Naive thymus-derived CD8-positive, alpha-beta T cell (primary cell): ENCODE data around the gene PCGF1. TPM values are rescaled to one million over a fixed set of nuclear protein-coding genes. Genes with fewer than 3 reads are reported as not detected.

Source experiments
- ATAC-seq, 2 donors: fragments of 150-1000 bp; cut with Tn5 transposase in 1 of 2; sonication (Bioruptor Pico), chemical (Tn5 transposase) in 1 of 2; 1 replicate in 1 of 2; 2 replicates in 1 of 2; pipeline ENCODE4 v1.10.0; 2021; ENCODE audit warnings: mild to moderate bottlenecking in 2 of 2, moderate library complexity in 2 of 2
- POLR2A ChIA-PET: fragments of 350-600 bp; sonication (Branson Sonifier 250); formaldehyde crosslinking; loops from one replicate; lab custom pipeline; 2021; ENCODE audit warnings: antibody characterized with exemption; lab: Charles Lee
- DNase-seq, 10 donors: peaks; one replicate each; pipeline versions ENCODE4 v3.0.0 to v3.0.0-alpha.2; 2020 to 2022
- H3K27ac Mint-ChIP-seq, 10 donors: one replicate each; pipeline ENCODE4 v1.8.0; 2020 to 2022; ENCODE audit warnings: mild to moderate bottlenecking in 10 of 10, mixed read lengths in 10 of 10, moderate library complexity in 4 of 10, inconsistent platforms in 1 of 10
- H3K27me3 Mint-ChIP-seq, 5 donors: one replicate each; pipeline ENCODE4 v1.8.0; 2021 to 2022; ENCODE audit warnings: mixed read lengths in 5 of 5
- H3K36me3 Mint-ChIP-seq, 3 donors: one replicate each; pipeline ENCODE4 v1.8.0; 2020 to 2022; ENCODE audit warnings: mixed read lengths in 3 of 3, mild to moderate bottlenecking in 2 of 3, inconsistent platforms in 1 of 3
- H3K4me1 Mint-ChIP-seq, 4 donors: one replicate each; pipeline ENCODE4 v1.8.0; 2021 to 2022; ENCODE audit warnings: mixed read lengths in 4 of 4
- H3K4me3 Mint-ChIP-seq, 10 donors: one replicate each; pipeline ENCODE4 v1.8.0; 2020 to 2022; ENCODE audit warnings: mild to moderate bottlenecking in 10 of 10, mixed read lengths in 10 of 10, moderate library complexity in 6 of 10, inconsistent platforms in 1 of 10
- H3K9me3 Mint-ChIP-seq, 9 donors: one replicate each; pipeline ENCODE4 v1.8.0; 2020 to 2022; ENCODE audit warnings: mixed read lengths in 9 of 9, mild to moderate bottlenecking in 3 of 9, inconsistent platforms in 1 of 9, moderate library complexity in 1 of 9
- polyA plus RNA-seq, 3 donors: library from polyadenylated mRNA; unstranded; fragments of 300-500 nt; fragmentation: Illumina TruSeq; gene quantifications; one replicate each; pipeline ENCODE4 v1.2.3, GENCODE V29; 2021
- total RNA-seq, 8 experiments: library from RNA in 2 of 8; stranded (reverse) in 2 of 8; gene quantifications; one replicate each; pipeline ENCODE4 v1.2.3 and lab custom pipeline; 2021 to 2026

Gene PCGF1
- total and polyA plus RNA-seq, 5 experiments from 2014 or later: 6.7 to 34.6 (median 11.8) TPM

GRCh38 chr2:74502147-74502719 lies 5.3 kb downstream of the PCGF1 start:
- Mint-ChIP-seq H3K9me3 (peaks cover 0 to 8% (median 0%) of the 10 kb centered on the region in 9 donors), H3K27me3 (peaks cover 20 to 94% (median 52%) of the 10 kb centered on the region in 5 donors), H3K36me3 (peaks cover 15 to 32% (median 28%) of the 10 kb centered on the region in 3 donors), H3K4me1 (peaks cover 23 to 76% (median 72%) of the 10 kb centered on the region in 4 donors), H3K4me3 (peak overlapping the region; percentile 60 to 81 (median 72)), H3K27ac (peak overlapping the region in 2 of 10 donors; percentile 31 to 43)
- DNase-seq (no peak), ATAC-seq (no peak)
- POLR2A ChIA-PET: interaction anchor here (2.0 kb wide), 2 partner anchors 10 to 19 kb away, joined by 5 read pairs; partner anchors contain the start of genes CCDC142 and TTC31

GRCh38 chr2:74501335-74502071 lies 6.0 kb downstream of the PCGF1 start:
- ATAC-seq (no peak), DNase-seq (no peak)
- no peak overlapping the region for H3K27ac Mint-ChIP-seq
- H3K4me1 Mint-ChIP-seq: peaks cover 18 to 69% (median 65%) of the 10 kb centered on the region in 4 donors
- H3K36me3 Mint-ChIP-seq: peaks cover 12 to 25% (median 24%) of the 10 kb centered on the region in 3 donors
- H3K4me3 Mint-ChIP-seq: peak overlapping the region; percentile 50 to 81 (median 70)
- peaks cover 20 to 87% (median 50%) of the 10 kb centered on the region in 5 donors for H3K27me3 Mint-ChIP-seq
- POLR2A ChIA-PET: interaction anchor here (1.0 to 2.0 kb wide), 4 partner anchors 11 to 27 kb away, joined by 3 to 5 read pairs (median 4); partner anchors contain the start of genes AUP1, CCDC142 and TTC31
- H3K9me3 Mint-ChIP-seq: peaks cover 0 to 9% (median 0%) of the 10 kb centered on the region in 9 donors

- Mint-ChIP-seq H3K27me3 (peaks cover 20 to 79% (median 49%) of the 10 kb centered on the region in 5 donors), H3K36me3 (peaks cover 11 to 18% (median 18%) of the 10 kb centered on the region in 3 donors), H3K4me3 (peak overlapping the region in 1 of 10 donors; percentile 18), H3K9me3 (peaks cover 0 to 9% (median 0%) of the 10 kb centered on the region in 9 donors), H3K27ac (no peak overlapping the region), H3K4me1 (peaks cover 17 to 67% (median 60%) of the 10 kb centered on the region in 4 donors)
- ATAC-seq (no peak), DNase-seq (no peak)
- POLR2A ChIA-PET: interaction anchor here (0.8 to 2.0 kb wide), 8 partner anchors 12 to 42 kb away, joined by 3 to 6 read pairs (median 4); partner anchors contain the start of genes AUP1, CCDC142, HTRA2 and TTC31
These were observed 6.9 kb downstream of the PCGF1 start for GRCh38 chr2:74500578-74500946.

GRCh38 chr2:74499940-74500577 lies 7.4 kb downstream of the PCGF1 start:
- Mint-ChIP-seq H3K9me3 (peaks cover 0 to 8% (median 0%) of the 10 kb centered on the region in 9 donors), H3K36me3 (peaks cover 7 to 13% (median 13%) of the 10 kb centered on the region in 3 donors), H3K27ac (peak overlapping the region in 1 of 10 donors; percentile 74), H3K27me3 (peaks cover 20 to 74% (median 48%) of the 10 kb centered on the region in 5 donors), H3K4me1 (peaks cover 16 to 63% (median 55%) of the 10 kb centered on the region in 4 donors), H3K4me3 (peak overlapping the region in 8 of 10 donors; percentile 8 to 72 (median 44))
- POLR2A ChIA-PET: interaction anchor here (0.5 to 2.0 kb wide), 9 partner anchors 13 to 80 kb away, joined by 3 to 6 read pairs (median 4); partner anchors contain the start of genes AUP1, CCDC142, HTRA2 and TTC31
- DNase-seq: no peak
- no peak for ATAC-seq

- ATAC-seq: peak; percentile 24 to 40
- POLR2A ChIA-PET: interaction anchor here (1.2 to 1.9 kb wide), 3 partner anchors 28 to 31 kb away, joined by 4 to 6 read pairs (median 4); partner anchors contain the start of genes AUP1 and HTRA2
These were observed 8.1 kb downstream of the PCGF1 start, which contains the start of gene LBX2 for GRCh38 chr2:74499267-74499939. LBX2 (minus strand) TSS chr2:74499603; CDS start chr2:74499537, 66 bp downstream.

GRCh38 chr2:74498500-74499266 lies 8.8 kb downstream of the PCGF1 start:
- ATAC-seq: peak; percentile 17 to 27
- DNase-seq: peak in 1 of 10 donors; percentile 26
- Mint-ChIP-seq H3K4me3 (peak overlapping the region; percentile 71 to 91 (median 87)), H3K27me3 (peaks cover 12 to 60% (median 37%) of the 10 kb centered on the region in 5 donors), H3K4me1 (peaks cover 16 to 49% (median 42%) of the 10 kb centered on the region in 4 donors), H3K27ac (peak overlapping the region in 6 of 10 donors; percentile 11 to 72 (median 44)), H3K9me3 (peaks cover 0 to 1% (median 0%) of the 10 kb centered on the region in 9 donors), H3K36me3 (peaks cover 0 to 7% (median 6%) of the 10 kb centered on the region in 3 donors)
- POLR2A ChIA-PET: interaction anchor here (0.9 to 1.5 kb wide), 5 partner anchors 8 to 155 kb away, joined by 3 to 7 read pairs (median 4); partner anchors contain the start of genes AUP1, HTRA2, PCGF1 and SEMA4F

More at GRCh38 chr2:74499267-74499939, 8.1 kb downstream of the PCGF1 start, which contains the start of gene LBX2:
- peak in 2 of 10 donors; percentile 10 to 15 for DNase-seq
- peaks cover 16 to 56% (median 49%) of the 10 kb centered on the region in 4 donors for H3K4me1 Mint-ChIP-seq
- peaks cover under 1 to 6% (median 6%) of the 10 kb centered on the region in 3 donors for H3K36me3 Mint-ChIP-seq
- H3K4me3 Mint-ChIP-seq: peak within 1 kb of the TSS; percentile 71 to 91 (median 87)
- peaks cover 0 to 2% (median 0%) of the 10 kb centered on the region in 9 donors for H3K9me3 Mint-ChIP-seq
- peaks cover 15 to 68% (median 42%) of the 10 kb centered on the region in 5 donors for H3K27me3 Mint-ChIP-seq
- H3K27ac Mint-ChIP-seq: peak within 1 kb of the TSS in 4 of 10 donors; percentile 15 to 74 (median 44)

- peaks cover 10 to 53% (median 34%) of the 10 kb centered on the region in 5 donors for H3K27me3 Mint-ChIP-seq
These were observed 9.6 kb downstream of the PCGF1 start for GRCh38 chr2:74497777-74498499.

GRCh38 chr2:74496997-74497776 lies 10.3 kb downstream of the PCGF1 start:
- H3K27ac Mint-ChIP-seq: peak overlapping the region in 4 of 10 donors; percentile 16 to 79 (median 24)
- peaks cover 10 to 45% (median 32%) of the 10 kb centered on the region in 5 donors for H3K27me3 Mint-ChIP-seq
- no peak for DNase-seq
- H3K4me3 Mint-ChIP-seq: peak overlapping the region; percentile 43 to 91 (median 86)
- peaks cover 0 to 20% (median 7%) of the 10 kb centered on the region in 3 donors for H3K36me3 Mint-ChIP-seq
- ATAC-seq: no peak
- POLR2A ChIA-PET: interaction anchor here (0.9 to 1.5 kb wide), 4 partner anchors 10 to 157 kb away, joined by 3 to 7 read pairs (median 3); partner anchors contain the start of genes PCGF1, SEMA4F and WBP1
- peaks cover 0 to 1% (median 0%) of the 10 kb centered on the region in 9 donors for H3K9me3 Mint-ChIP-seq
- H3K4me1 Mint-ChIP-seq: peaks cover 16 to 34% (median 30%) of the 10 kb centered on the region in 4 donors

More at GRCh38 chr2:74497777-74498499, 9.6 kb downstream of the PCGF1 start:
- peaks cover 0 to 1% (median 0%) of the 10 kb centered on the region in 9 donors for H3K9me3 Mint-ChIP-seq
- DNase-seq: peak in 1 of 10 donors; percentile 23
- H3K27ac Mint-ChIP-seq: peak overlapping the region in 5 of 10 donors; percentile 11 to 79 (median 29)
- peaks cover 16 to 42% (median 35%) of the 10 kb centered on the region in 4 donors for H3K4me1 Mint-ChIP-seq
- POLR2A ChIA-PET: interaction anchor here (0.9 to 1.5 kb wide), 4 partner anchors 9 to 156 kb away, joined by 3 to 7 read pairs (median 4); partner anchors contain the start of genes AUP1, HTRA2, PCGF1 and SEMA4F
- peak overlapping the region; percentile 71 to 91 (median 87) for H3K4me3 Mint-ChIP-seq
- peaks cover 0 to 13% (median 4%) of the 10 kb centered on the region in 3 donors for H3K36me3 Mint-ChIP-seq
- peak; percentile 31 to 44 for ATAC-seq

- Mint-ChIP-seq H3K27me3 (peaks cover 8 to 28% (median 17%) of the 10 kb centered on the region in 5 donors), H3K36me3 (peaks cover 0 to 38% (median 8%) of the 10 kb centered on the region in 3 donors), H3K9me3 (peaks cover 0 to 1% (median 0%) of the 10 kb centered on the region in 9 donors), H3K27ac (peak overlapping the region in 1 of 10 donors; percentile 62), H3K4me3 (no peak overlapping the region), H3K4me1 (peaks cover 11 to 29% (median 24%) of the 10 kb centered on the region in 4 donors)
- ATAC-seq: no peak
- POLR2A ChIA-PET: interaction anchor here (1.0 to 1.3 kb wide), 2 partner anchors 9 to 13 kb away, joined by 3 to 5 read pairs; partner anchors contain the start of genes CCDC142 and TTC31
- DNase-seq: no peak
These were observed 12.1 kb downstream of the PCGF1 start for GRCh38 chr2:74495440-74495839.
